Measurements from ENCODE around the gene WDR83. TPM values are rescaled to one million over a fixed set of nuclear protein-coding genes. Genes with fewer than 3 reads are reported as not detected.
A peak's percentile ranks its signal among the peaks of the same experiment; 100 is the strongest.

Gene WDR83
- total and polyA plus RNA-seq, 2 donors (not counting 3 experiments of a cell fraction or from before 2014, with no cell fraction given): 10.5 to 11.8 TPM

- TF ChIP-seq POLR2AphosphoS5 (IDR thresholded peaks at IDR 0.05; ENCODE audit: insufficient read depth, low read depth, low read length) (peak; percentile 39), POLR2A (IDR thresholded peaks at IDR 0.05; ENCODE audit: low read depth, low read length) (peak; percentile 38), CTCF (IDR thresholded peaks at IDR 0.05; ENCODE audit: extremely low read depth in 1 of 2, insufficient read depth in 1 of 2, low read depth in 1 of 2, low read length in 2 of 2) (no peak), GATA2 (IDR thresholded peaks at IDR 0.05; ENCODE audit: insufficient read depth, insufficient read length, low read depth, low read length) (no peak)
- Histone ChIP-seq H3K27me3 (ENCODE audit: control insufficient read depth in 2 of 2, insufficient read depth in 2 of 2, low read length in 2 of 2) (no peaks in the 10 kb centered on the region), H3K4me1 (ENCODE audit: control insufficient read depth, extremely low read depth, insufficient read depth, low read length) (peaks cover 10% of the 10 kb centered on the region), H2AFZ (ENCODE audit: low read depth, low read length) (no peak overlapping the region), H3K4me3 (replicated peaks in 1 of 3; ENCODE audit: insufficient read depth in 1 of 3, low read depth in 1 of 3, low read length in 3 of 3) (peak overlapping the region; percentile 62 to 90 (median 88)), H3K9me1 (replicated peaks; ENCODE audit: control insufficient read depth, extremely low read depth, insufficient read depth, low read length) (no peaks in the 10 kb centered on the region), H3K9me3 (replicated peaks; ENCODE audit: control insufficient read depth, insufficient read depth, low read length) (no peaks in the 10 kb centered on the region), H3K27ac (ENCODE audit: insufficient read depth, low read depth, low read length) (peak overlapping the region; percentile 57), H3K4me2 (ENCODE audit: insufficient read depth, low read length) (peak overlapping the region; percentile 81), H3K36me3 (ENCODE audit: control insufficient read depth in 2 of 2, extremely low read depth in 1 of 2, insufficient read depth in 2 of 2, low read length in 2 of 2) (peaks cover 5 to 12% of the 10 kb centered on the region in 2 experiments), H4K20me1 (replicated peaks; ENCODE audit: control insufficient read depth, extremely low read depth, insufficient read depth, low read length) (no peaks in the 10 kb centered on the region), H3K9ac (replicated peaks; ENCODE audit: extremely low read depth, insufficient read depth, low read length) (peak overlapping the region; percentile 78), H3K79me2 (ENCODE audit: control insufficient read depth, insufficient read depth, low read length) (peaks cover 66% of the 10 kb centered on the region)
- FAIRE-seq: no peak
- BruUV-seq (replicated peaks): no TSS peak
- no peak for DNase-seq (ENCODE audit: low read depth, low spot score)
- intact Hi-C loops (cut with micrococcal nuclease): loop anchor here (5.0 kb wide), 1 partner anchor 376 kb away; no protein-coding TSS in a partner anchor
- ChIA-PET POLR2A (interaction anchor here (0.6 to 3.2 kb wide), 3 partner anchors 13 to 71 kb away, joined by 5 to 14 read pairs (median 6); partner anchors contain the start of genes JUNB and TRIR), CTCF (interaction anchor here (0.9 to 4.5 kb wide), 9 partner anchors 10 to 127 kb away, joined by 3 to 38 read pairs (median 5); no protein-coding TSS in a partner anchor)
- dilution Hi-C loops (cut with MboI; ENCODE audit: extremely low pct_ligation_motif_present, low sequenced_read_pairs): no loop called here
These were observed 54.4 kb downstream of the WDR83 start for GRCh38 chr19:12720851-12721655.
